Liver (tissue), 3 donors: ENCODE data around the gene MED16.

Experiments used
- ATF3 ChIP-seq: IDR thresholded peaks from 2 replicates; pipeline ENCODE4 v1.6.1; 2016; ENCODE audit warnings: antibody characterized with exemption
- CTCF ChIP-seq: fragments of 150-350 bp; IDR thresholded peaks from 2 replicates; pipeline ENCODE4 v1.5.1; 2017; ENCODE audit warnings: improper control_type of control experiment, low read depth, low read length; ENCODE audit not compliant: missing input control
- FOXA1 ChIP-seq: IDR thresholded peaks from 2 replicates; pipeline ENCODE4 v1.6.1; 2016; ENCODE audit warnings: antibody characterized with exemption
- FOXA2 ChIP-seq: IDR thresholded peaks from 2 replicates; pipeline ENCODE4 v1.6.1; 2016; ENCODE audit warnings: antibody characterized with exemption
- GABPA ChIP-seq, 2 donors: IDR thresholded peaks in 1 of 2; conservative IDR thresholded peaks in 1 of 2; 2 replicates each; pipeline ENCODE4 v1.6.1; 2016; ENCODE audit warnings: antibody characterized with exemption in 2 of 2, mild to moderate bottlenecking in 1 of 2, moderate library complexity in 1 of 2
- HNF4A ChIP-seq, 2 donors: conservative IDR thresholded peaks; 2 replicates each; pipeline ENCODE4 v1.6.1; 2016; ENCODE audit warnings: antibody characterized with exemption in 2 of 2, mild to moderate bottlenecking in 2 of 2
- HNF4G ChIP-seq: IDR thresholded peaks from 2 replicates; pipeline ENCODE4 v1.6.1; 2016; ENCODE audit warnings: antibody characterized with exemption
- MAX ChIP-seq: IDR thresholded peaks from 2 replicates; pipeline ENCODE4 v1.6.1; 2016; ENCODE audit warnings: antibody characterized with exemption
- NR2F2 ChIP-seq: IDR thresholded peaks from 2 replicates; pipeline ENCODE4 v1.6.1; 2016; ENCODE audit warnings: antibody characterized with exemption
- REST ChIP-seq: IDR thresholded peaks from 2 replicates; pipeline ENCODE4 v1.6.1; 2016; ENCODE audit warnings: antibody characterized with exemption, mild to moderate bottlenecking
- RXRA ChIP-seq, 2 donors: IDR thresholded peaks; 2 replicates each; pipeline ENCODE4 v1.6.1; 2017 to 2018; ENCODE audit warnings: antibody characterized with exemption in 2 of 2, mild to moderate bottlenecking in 1 of 2
- SP1 ChIP-seq: IDR thresholded peaks from 2 replicates; pipeline ENCODE4 v1.6.1; 2018; ENCODE audit warnings: antibody characterized with exemption, mild to moderate bottlenecking
- TAF1 ChIP-seq: conservative IDR thresholded peaks from 2 replicates; pipeline ENCODE4 v1.6.1; 2016; ENCODE audit warnings: antibody characterized with exemption, mild to moderate bottlenecking
- YY1 ChIP-seq: IDR thresholded peaks from 2 replicates; pipeline ENCODE4 v1.6.1; 2016; ENCODE audit warnings: antibody characterized with exemption, mild to moderate bottlenecking
- donor health status: healthy.
- donor health status: healthy.

GRCh38 chr19:821825-822503 is 71.0 kb downstream of the MED16 start, which contains the start of gene PLPPR3:
- TF ChIP-seq YY1 (no peak), CTCF (no peak), TAF1 (no peak), SP1 (no peak), ATF3 (no peak), NR2F2 (no peak), GABPA (IDR thresholded peaks at IDR 0.05 in 1 of 2, conservative IDR thresholded peaks at IDR 0.05 in 1 of 2) (no peak), REST (no peak), HNF4G (no peak), FOXA2 (no peak), FOXA1 (no peak), MAX (no peak), RXRA (IDR thresholded peaks at IDR 0.05) (no peak), HNF4A (conservative IDR thresholded peaks at IDR 0.05) (no peak)
